B cell (primary cell): Measurements from ENCODE around the gene GALNT17. TPM values are rescaled to one million over a fixed set of nuclear protein-coding genes. Genes with fewer than 3 reads are reported as not detected.

Experiments used
- ATAC-seq: fragments of 200-7000 bp; cut with Tn5 transposase; one replicate; pipeline ENCODE4 v1.10.0; 2021; ENCODE audit warnings: low read depth, mild to moderate bottlenecking, moderate number of reproducible peaks, moderate library complexity
- CTCF ChIA-PET: fragments of 350-600 bp; sonication (Branson Sonifier 250); formaldehyde crosslinking; loops from one replicate; lab custom pipeline; 2021; ENCODE audit warnings: antibody characterized with exemption, inconsistent platforms; lab: Charles Lee
- POLR2A ChIA-PET: fragments of 350-600 bp; sonication (Branson Sonifier 250); formaldehyde crosslinking; loops from one replicate; lab custom pipeline; 2021; ENCODE audit warnings: antibody characterized with exemption; lab: Charles Lee
- DNase-seq: peaks from one replicate; pipeline ENCODE4 v3.0.0; 2013
- H2AFZ ChIP-seq: 2 replicates; pipeline ENCODE4 v1.6.1; 2012; ENCODE audit warnings: mild to moderate bottlenecking, low read depth, low read length; ENCODE audit not compliant: insufficient read depth, poor library complexity, severe bottlenecking
- H3K27ac ChIP-seq, 2 donors: 1 replicate in 1 of 2; 2 replicates in 1 of 2; pipeline ENCODE4 v1.5.1; 2012 to 2013; ENCODE audit warnings: low read length in 2 of 2, mild to moderate bottlenecking in 2 of 2, moderate library complexity in 1 of 2
- H3K27me3 ChIP-seq, 4 experiments: fragments of 200-600 bp in 1 of 4; sonication (generic) in 1 of 4; replicated peaks in 1 of 4; 1 replicate in 2 of 4; 2 replicates in 2 of 4; pipeline versions ENCODE4 v1.6.1 to v1.7.0; 2013 to 2016; ENCODE audit warnings: low read length in 3 of 4, mild to moderate bottlenecking in 2 of 4, mixed read lengths in 1 of 4, moderate library complexity in 1 of 4; ENCODE audit not compliant: insufficient read depth in 4 of 4, control insufficient read depth in 3 of 4; ENCODE audit errors: control extremely low read depth in 1 of 4
- H3K36me3 ChIP-seq, 2 experiments: replicated peaks in 1 of 2; 1 replicate in 1 of 2; 2 replicates in 1 of 2; pipeline versions ENCODE4 v1.6.1 to v1.7.1; 2013; ENCODE audit warnings: low read length in 1 of 2; ENCODE audit not compliant: insufficient read depth in 2 of 2, control insufficient read depth in 1 of 2; ENCODE audit errors: control extremely low read depth in 1 of 2, extremely low read depth in 1 of 2
- H3K4me1 ChIP-seq, 2 donors: fragments of 200-600 bp in 1 of 2; sonication (generic) in 1 of 2; 1 replicate in 1 of 2; 2 replicates in 1 of 2; pipeline versions ENCODE4 v1.5.1 to v1.6.1; 2013 to 2017; ENCODE audit warnings: low read length in 2 of 2; ENCODE audit not compliant: control insufficient read depth in 2 of 2, insufficient read depth in 2 of 2
- H3K4me2 ChIP-seq: replicated peaks from 2 replicates; pipeline ENCODE3; 2012; ENCODE audit warnings: mild to moderate bottlenecking, low read depth, low read length; ENCODE audit not compliant: poor library complexity, severe bottlenecking
- H3K4me3 ChIP-seq, 5 experiments: fragments of 200-600 bp in 1 of 5; sonication (generic) in 1 of 5; 1 replicate in 3 of 5; 2 replicates in 2 of 5; pipeline versions ENCODE4 v1.5.1 to v1.7.0; 2011 to 2016; ENCODE audit warnings: low read length in 4 of 5, mild to moderate bottlenecking in 4 of 5, low read depth in 2 of 5, control low read depth in 1 of 5, moderate library complexity in 1 of 5; ENCODE audit not compliant: insufficient read depth in 1 of 5; ENCODE audit errors: control extremely low read depth in 1 of 5, extremely low read depth in 1 of 5
- H3K79me2 ChIP-seq: fragments of 200-600 bp; sonication (generic); one replicate; pipeline ENCODE4 v1.6.0; 2016; ENCODE audit warnings: low read length; ENCODE audit not compliant: control insufficient read depth, insufficient read depth
- H3K9ac ChIP-seq: fragments of 200-600 bp; sonication (generic); 2 replicates; pipeline ENCODE4 v1.6.1; 2017; ENCODE audit warnings: mild to moderate bottlenecking, low read length, moderate library complexity
- H3K9me3 ChIP-seq, 3 donors: one replicate each; pipeline versions ENCODE4 v1.6.1 to v1.7.1; 2013; ENCODE audit warnings: low read length in 2 of 3; ENCODE audit not compliant: control insufficient read depth in 2 of 3, insufficient read depth in 1 of 3; ENCODE audit errors: control extremely low read depth in 1 of 3
- H4K20me1 ChIP-seq: 2 replicates; pipeline ENCODE4 v1.6.0; 2012; ENCODE audit warnings: mild to moderate bottlenecking, low read length; ENCODE audit not compliant: insufficient read depth, control insufficient read depth, poor library complexity, severe bottlenecking
- H3K27ac Mint-ChIP-seq: one replicate; pipeline ENCODE4 v1.8.0; 2021; ENCODE audit warnings: mixed read lengths
- H3K27me3 Mint-ChIP-seq: one replicate; pipeline ENCODE4 v1.8.0; 2021; ENCODE audit warnings: mixed read lengths
- H3K4me1 Mint-ChIP-seq: one replicate; pipeline ENCODE4 v1.8.0; 2021; ENCODE audit warnings: mixed read lengths
- H3K4me3 Mint-ChIP-seq: one replicate; pipeline ENCODE4 v1.8.0; 2021; ENCODE audit warnings: mixed read lengths
- H3K9me3 Mint-ChIP-seq: one replicate; pipeline ENCODE4 v1.8.0; 2022; ENCODE audit warnings: mixed read lengths; ENCODE audit not compliant: insufficient read depth
- EZH2 ChIP-seq: IDR thresholded peaks from 2 replicates; pipeline ENCODE4 v1.6.1; 2012; ENCODE audit warnings: borderline replicate concordance, low read depth, mild to moderate bottlenecking, moderate library complexity, low read length; ENCODE audit not compliant: insufficient read depth, poor library complexity, severe bottlenecking
- WGBS: methylation state at CpG from one replicate; pipeline ENCODE4 v1.1.5; 2013; ENCODE audit warnings: missing lambda C conversion rate; ENCODE audit not compliant: insufficient coverage; 5-methylcytosine and 5-hydroxymethylcytosine counted together
- intact Hi-C: fragments of 100-400 bp; cut with micrococcal nuclease; formaldehyde crosslinking; loops from one replicate; pipeline ENCODE4 v1.10.0; 2022
- polyA plus RNA-seq: library from polyadenylated mRNA; depleted of rRNA; stranded (reverse); fragments of >200 nt; gene quantifications from 2 replicates; pipeline ENCODE4 v1.2.3, GENCODE V29; 2012
- total RNA-seq, 2 donors: library from RNA; stranded (reverse); fragments of 120-200 nt in 1 of 2; gene quantifications; 1 replicate in 1 of 2; 2 replicates in 1 of 2; pipeline versions ENCODE4 v1.2.3 to v1.2.4, GENCODE V29; 2013 to 2022
- TF ChIP-seq, protein P1 (sequence below): fragments of 200-600 bp; IDR thresholded peaks from one replicate; pipeline ENCODE4 v1.8.0; 2022; ENCODE audit warnings: antibody characterized with exemption, mild to moderate bottlenecking

GALNT17 gene
- total and polyA plus RNA-seq, 2 donors (not counting 1 experiment from before 2014, with no cell fraction given): not detected

DNA sequence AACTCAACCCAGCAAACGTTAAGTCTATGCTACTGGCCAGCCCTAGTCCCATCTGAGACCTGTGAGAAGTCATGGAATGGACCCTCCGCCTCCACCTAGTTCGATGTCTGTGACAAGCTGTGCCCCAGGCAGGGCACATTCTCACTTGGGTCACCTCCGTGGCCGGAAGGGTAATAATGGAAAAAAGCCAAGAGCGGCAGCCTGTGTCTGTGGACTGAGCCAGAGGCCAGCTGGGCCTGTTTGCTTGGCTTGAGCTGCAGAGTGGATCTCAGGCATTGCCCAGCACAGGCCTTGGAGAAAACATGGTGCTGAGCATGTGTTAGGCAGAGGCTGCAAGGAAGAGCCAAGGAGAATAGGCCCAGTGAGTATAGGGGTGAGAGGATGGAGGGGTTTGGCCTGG is 97.8 kb downstream of the GALNT17 start:
- Mint-ChIP-seq H3K9me3 (peaks cover 4% of the 10 kb centered on the region), H3K4me3 (no peak overlapping the region)
- no peak for DNase-seq

DNA sequence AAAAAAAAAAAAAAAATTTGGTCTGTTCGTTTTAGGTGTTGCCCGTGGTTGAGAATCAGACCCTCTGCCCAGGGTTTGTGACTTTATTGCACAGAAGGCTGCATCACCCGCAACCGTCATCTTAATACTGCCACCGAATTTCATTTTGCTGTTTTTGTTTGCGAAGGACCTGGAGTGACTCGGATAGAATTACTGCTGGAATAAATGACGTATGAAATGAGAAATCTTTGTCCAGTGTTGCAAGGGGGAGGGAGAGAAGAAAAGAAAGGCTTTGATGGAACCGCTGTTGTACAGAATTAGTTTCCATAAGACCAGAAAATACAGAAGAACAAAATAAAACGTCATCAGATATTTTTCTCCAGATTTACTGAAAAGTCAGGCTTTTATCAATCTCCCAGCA is 103.3 kb downstream of the GALNT17 start:
- Mint-ChIP-seq H3K27me3 (no peaks in the 10 kb centered on the region), H3K4me3 (no peak overlapping the region), H3K4me1 (no peaks in the 10 kb centered on the region), H3K9me3 (peaks cover 4% of the 10 kb centered on the region), H3K27ac (no peak overlapping the region)
- Histone ChIP-seq H3K4me2 (no peak overlapping the region), H3K9ac (no peak overlapping the region), H2AFZ (no peak overlapping the region), H3K9me3 (peaks cover 0 to 38% (median 6%) of the 10 kb centered on the region in 3 donors), H3K27me3 (no peaks in the 10 kb centered on the region), H4K20me1 (no peaks in the 10 kb centered on the region), H3K4me1 (no peaks in the 10 kb centered on the region), H3K79me2 (no peaks in the 10 kb centered on the region), H3K36me3 (no peaks in the 10 kb centered on the region), H3K27ac (no peak overlapping the region), H3K4me3 (no peak overlapping the region)
- ATAC-seq (no peak), DNase-seq (no peak)
- POLR2A ChIA-PET: no interaction called here
- WGBS: 91% methylated on average over 7 of the region's 10 CpGs
- intact Hi-C loops: no loop called here
- TF ChIP-seq EZH2: no peak
- TF ChIP-seq, protein P1, sequence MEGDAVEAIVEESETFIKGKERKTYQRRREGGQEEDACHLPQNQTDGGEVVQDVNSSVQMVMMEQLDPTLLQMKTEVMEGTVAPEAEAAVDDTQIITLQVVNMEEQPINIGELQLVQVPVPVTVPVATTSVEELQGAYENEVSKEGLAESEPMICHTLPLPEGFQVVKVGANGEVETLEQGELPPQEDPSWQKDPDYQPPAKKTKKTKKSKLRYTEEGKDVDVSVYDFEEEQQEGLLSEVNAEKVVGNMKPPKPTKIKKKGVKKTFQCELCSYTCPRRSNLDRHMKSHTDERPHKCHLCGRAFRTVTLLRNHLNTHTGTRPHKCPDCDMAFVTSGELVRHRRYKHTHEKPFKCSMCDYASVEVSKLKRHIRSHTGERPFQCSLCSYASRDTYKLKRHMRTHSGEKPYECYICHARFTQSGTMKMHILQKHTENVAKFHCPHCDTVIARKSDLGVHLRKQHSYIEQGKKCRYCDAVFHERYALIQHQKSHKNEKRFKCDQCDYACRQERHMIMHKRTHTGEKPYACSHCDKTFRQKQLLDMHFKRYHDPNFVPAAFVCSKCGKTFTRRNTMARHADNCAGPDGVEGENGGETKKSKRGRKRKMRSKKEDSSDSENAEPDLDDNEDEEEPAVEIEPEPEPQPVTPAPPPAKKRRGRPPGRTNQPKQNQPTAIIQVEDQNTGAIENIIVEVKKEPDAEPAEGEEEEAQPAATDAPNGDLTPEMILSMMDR: no peak
- CTCF ChIA-PET: no interaction called here

More for the DNA sequence above, 97.8 kb downstream of the GALNT17 start:
- intact Hi-C loops: no loop called here
- no peak for TF ChIP-seq EZH2
- TF ChIP-seq, protein P1: no peak
- H3K9ac ChIP-seq: no peak overlapping the region
- no peak overlapping the region for H3K4me2 ChIP-seq
- peaks cover 0 to 57% (median 12%) of the 10 kb centered on the region in 3 donors for H3K9me3 ChIP-seq
- Mint-ChIP-seq H3K27ac (no peak overlapping the region), H3K4me1 (no peaks in the 10 kb centered on the region), H3K27me3 (no peaks in the 10 kb centered on the region)
- ATAC-seq: no peak
- no peaks in the 10 kb centered on the region for H3K27me3 ChIP-seq
- CTCF ChIA-PET: no interaction called here
- H3K4me1 ChIP-seq: no peaks in the 10 kb centered on the region
- WGBS: 86% methylated on average over 6 of the region's 6 CpGs
- no peaks in the 10 kb centered on the region for H3K79me2 ChIP-seq
- H3K4me3 ChIP-seq: no peak overlapping the region
- no peak overlapping the region for H2AFZ ChIP-seq
- no peaks in the 10 kb centered on the region for H3K36me3 ChIP-seq
- no peaks in the 10 kb centered on the region for H4K20me1 ChIP-seq
- POLR2A ChIA-PET: no interaction called here
- no peak overlapping the region for H3K27ac ChIP-seq
